ENCODE data around the gene ARF4. TPM values are rescaled to one million over a fixed set of nuclear protein-coding genes. Genes with fewer than 3 reads are reported as not detected.

Gene ARF4
- total RNA-seq, 1 experiment from 2014 or later = 117 TPM

DNA sequence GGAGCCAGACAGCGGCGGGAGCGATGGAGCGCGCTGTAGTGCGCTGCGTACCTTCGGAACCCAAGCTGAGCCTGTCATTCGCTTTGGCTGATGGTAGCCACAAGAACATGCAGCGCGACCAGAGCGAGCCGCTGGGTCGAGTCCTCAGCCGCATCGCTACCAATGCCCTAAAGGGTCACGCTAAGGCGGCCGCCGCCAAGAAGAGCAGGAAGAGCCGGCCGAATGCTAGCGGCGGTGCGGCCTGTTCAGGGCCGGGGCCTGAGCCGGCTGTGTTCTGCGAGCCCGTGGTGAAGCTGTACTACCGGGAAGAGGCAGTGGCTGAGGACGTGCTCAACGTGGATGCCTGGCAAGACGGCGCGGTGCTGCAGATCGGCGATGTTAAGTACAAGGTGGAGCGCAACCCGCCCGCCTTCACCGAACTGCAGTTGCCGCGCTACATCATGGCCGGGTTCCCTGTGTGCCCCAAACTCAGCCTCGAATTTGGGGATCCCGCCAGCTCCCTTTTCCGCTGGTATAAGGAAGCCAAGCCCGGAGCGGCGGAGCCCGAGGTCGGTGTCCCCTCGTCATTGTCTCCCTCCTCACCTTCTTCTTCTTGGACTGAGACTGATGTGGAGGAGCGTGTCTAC, 40.6 kb downstream of the ARF4 start (continued):
- TF ChIP-seq ZNF512 (CRISPR knock-in tag; IDR thresholded peaks at IDR 0.05; ENCODE audit: borderline replicate concordance) (no peak), JAZF1 (CRISPR knock-in tag; IDR thresholded peaks at IDR 0.05) (no peak), SP1 (CRISPR knock-in tag; conservative IDR thresholded peaks at IDR 0.05) (no peak; the same call in none of the 2 replicates), ZBTB21 (CRISPR knock-in tag; IDR thresholded peaks at IDR 0.05; ENCODE audit: borderline replicate concordance) (0 out of 2 replicates have a peak, but pooled peaks have one; percentile 53), GTF2I (CRISPR knock-in tag; conservative IDR thresholded peaks at IDR 0.05) (no peak), ZNF396 (CRISPR knock-in tag; IDR thresholded peaks at IDR 0.05; ENCODE audit: borderline replicate concordance) (no peak), ARID4B (CRISPR knock-in tag; IDR thresholded peaks at IDR 0.05; ENCODE audit: borderline replicate concordance) (peak; percentile 44; the same call in 1 of the 2 replicates), AFF4 (CRISPR knock-in tag; IDR thresholded peaks at IDR 0.05; ENCODE audit: borderline replicate concordance) (no peak), TEAD1 (CRISPR knock-in tag; IDR thresholded peaks at IDR 0.05) (no peak), TP53 (CRISPR knock-in tag; IDR thresholded peaks at IDR 0.05) (no peak; the same call in 1 of the 2 replicates), TCF7 (CRISPR knock-in tag; IDR thresholded peaks at IDR 0.05; ENCODE audit: low read depth) (no peak), CBFB (CRISPR knock-in tag; IDR thresholded peaks at IDR 0.05; ENCODE audit: low read depth) (peak; percentile 84), ZNF532 (CRISPR knock-in tag; IDR thresholded peaks at IDR 0.05; ENCODE audit: borderline replicate concordance) (no peak), FOXK1 (CRISPR knock-in tag; IDR thresholded peaks at IDR 0.05) (no peak), MLX (CRISPR knock-in tag; IDR thresholded peaks at IDR 0.05) (no peak), ESRRA (CRISPR knock-in tag; IDR thresholded peaks at IDR 0.05; ENCODE audit: borderline replicate concordance) (0 out of 2 replicates have a peak, but pooled peaks have one; percentile 79)
- TF ChIP-seq, protein P1, sequence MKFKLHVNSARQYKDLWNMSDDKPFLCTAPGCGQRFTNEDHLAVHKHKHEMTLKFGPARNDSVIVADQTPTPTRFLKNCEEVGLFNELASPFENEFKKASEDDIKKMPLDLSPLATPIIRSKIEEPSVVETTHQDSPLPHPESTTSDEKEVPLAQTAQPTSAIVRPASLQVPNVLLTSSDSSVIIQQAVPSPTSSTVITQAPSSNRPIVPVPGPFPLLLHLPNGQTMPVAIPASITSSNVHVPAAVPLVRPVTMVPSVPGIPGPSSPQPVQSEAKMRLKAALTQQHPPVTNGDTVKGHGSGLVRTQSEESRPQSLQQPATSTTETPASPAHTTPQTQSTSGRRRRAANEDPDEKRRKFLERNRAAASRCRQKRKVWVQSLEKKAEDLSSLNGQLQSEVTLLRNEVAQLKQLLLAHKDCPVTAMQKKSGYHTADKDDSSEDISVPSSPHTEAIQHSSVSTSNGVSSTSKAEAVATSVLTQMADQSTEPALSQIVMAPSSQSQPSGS (CRISPR knock-in tag; IDR thresholded peaks at IDR 0.05; ENCODE audit: borderline replicate concordance, low read depth) = no peak
- TF ChIP-seq, protein P2, sequence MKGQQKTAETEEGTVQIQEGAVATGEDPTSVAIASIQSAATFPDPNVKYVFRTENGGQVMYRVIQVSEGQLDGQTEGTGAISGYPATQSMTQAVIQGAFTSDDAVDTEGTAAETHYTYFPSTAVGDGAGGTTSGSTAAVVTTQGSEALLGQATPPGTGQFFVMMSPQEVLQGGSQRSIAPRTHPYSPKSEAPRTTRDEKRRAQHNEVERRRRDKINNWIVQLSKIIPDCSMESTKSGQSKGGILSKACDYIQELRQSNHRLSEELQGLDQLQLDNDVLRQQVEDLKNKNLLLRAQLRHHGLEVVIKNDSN (CRISPR knock-in tag; IDR thresholded peaks at IDR 0.05) = no peak
- TF ChIP-seq, protein P3, sequence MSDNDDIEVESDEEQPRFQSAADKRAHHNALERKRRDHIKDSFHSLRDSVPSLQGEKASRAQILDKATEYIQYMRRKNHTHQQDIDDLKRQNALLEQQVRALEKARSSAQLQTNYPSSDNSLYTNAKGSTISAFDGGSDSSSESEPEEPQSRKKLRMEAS (CRISPR knock-in tag; IDR thresholded peaks at IDR 0.05) = peak; percentile 61

Data from WTC11 (cell line).